Measurements from ENCODE around the gene IQSEC1.

Gene IQSEC1

GRCh38 chr3:13046569-13047274 is 26.5 kb downstream of the IQSEC1 start:
- no peak for DNase-seq

- peak in 1 of 5 experiments; percentile 7 for DNase-seq
Measured at GRCh38 chr3:13045904-13046568, 27.2 kb downstream of the IQSEC1 start.

- DNase-seq: no peak
Measured at GRCh38 chr3:13045241-13045903, 27.9 kb downstream of the IQSEC1 start.

- DNase-seq: no peak
Measured at GRCh38 chr3:13044496-13045240, 28.6 kb downstream of the IQSEC1 start.

- no peak for DNase-seq
Measured at GRCh38 chr3:13043656-13044055, 29.6 kb downstream of the IQSEC1 start.

GRCh38 chr3:13042715-13043271 is 30.4 kb downstream of the IQSEC1 start:
- DNase-seq: no peak

GRCh38 chr3:13042127-13042701 is 31.0 kb downstream of the IQSEC1 start:
- no peak for DNase-seq

GRCh38 chr3:13041113-13041776 is 32.0 kb downstream of the IQSEC1 start:
- no peak for DNase-seq

GRCh38 chr3:13040361-13041074 is 32.7 kb downstream of the IQSEC1 start:
- DNase-seq: peak in 2 of 5 experiments; percentile 32 to 48

GRCh38 chr3:13039213-13039896 is 33.9 kb downstream of the IQSEC1 start:
- no peak for DNase-seq

- no peak for DNase-seq
Measured at GRCh38 chr3:13037458-13038117, 35.6 kb downstream of the IQSEC1 start.

- DNase-seq: no peak
Measured at GRCh38 chr3:13034861-13035260, 38.4 kb downstream of the IQSEC1 start.

- DNase-seq: no peak
Measured at GRCh38 chr3:13034109-13034800, 39.0 kb downstream of the IQSEC1 start.

- DNase-seq: no peak
Measured at GRCh38 chr3:13032206-13032605, 41.0 kb downstream of the IQSEC1 start.

GRCh38 chr3:13031621-13032020 is 41.6 kb downstream of the IQSEC1 start:
- no peak for DNase-seq

GRCh38 chr3:13030684-13031083 is 42.5 kb downstream of the IQSEC1 start:
- no peak for DNase-seq

GRCh38 chr3:13028010-13028821 is 45.0 kb downstream of the IQSEC1 start:
- DNase-seq: no peak

- no peak for DNase-seq
Measured at GRCh38 chr3:13027154-13027553, 46.1 kb downstream of the IQSEC1 start.

All from T-helper 2 cell (primary cell).